ENCODE results near the gene AIFM1.

GRCh38 chrX:130184857-130185256 lies 19.2 kb upstream of the AIFM1 start:
- TF ChIP-seq CTCF (IDR thresholded peaks at IDR 0.05): no peak
- TF ChIP-seq POLR2A (IDR thresholded peaks at IDR 0.05): no peak
